Measurements from ENCODE around the gene CCNQ.
A peak's percentile ranks its signal among the peaks of the same experiment; 100 is the strongest.

DNA sequence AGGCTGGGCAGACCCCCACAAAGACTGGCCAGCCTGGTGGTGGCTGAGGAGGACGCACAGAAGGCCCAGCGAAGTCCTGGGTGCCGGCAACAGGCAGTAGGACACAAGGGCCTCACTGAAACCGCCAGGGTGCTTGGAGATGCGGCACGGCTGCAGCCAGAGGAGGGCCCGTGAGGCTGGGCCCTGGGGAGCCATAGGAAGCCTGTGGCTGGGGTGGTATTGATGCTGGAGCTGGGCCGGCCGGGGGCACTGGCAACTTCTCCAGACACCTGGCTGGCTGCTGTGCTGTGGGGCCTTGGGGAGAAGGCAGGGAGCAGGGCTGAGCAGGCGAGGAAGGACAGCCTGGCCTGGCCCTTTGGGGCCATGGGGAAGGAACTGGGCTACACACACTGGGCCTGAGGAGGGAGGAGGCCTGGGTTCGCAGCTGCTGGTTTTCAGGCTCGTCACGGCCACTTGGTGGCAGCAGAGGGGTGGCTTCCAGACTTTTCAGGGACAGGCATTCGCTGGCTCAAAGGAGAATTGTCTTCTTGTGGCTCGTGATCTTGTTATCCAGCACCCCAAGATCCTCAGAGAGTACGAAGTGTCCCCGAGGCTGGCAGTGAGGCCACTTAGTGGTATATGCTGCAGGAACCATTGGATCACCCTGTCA lies 44.3 kb downstream of the CCNQ start:
- TF ChIP-seq, protein P1, sequence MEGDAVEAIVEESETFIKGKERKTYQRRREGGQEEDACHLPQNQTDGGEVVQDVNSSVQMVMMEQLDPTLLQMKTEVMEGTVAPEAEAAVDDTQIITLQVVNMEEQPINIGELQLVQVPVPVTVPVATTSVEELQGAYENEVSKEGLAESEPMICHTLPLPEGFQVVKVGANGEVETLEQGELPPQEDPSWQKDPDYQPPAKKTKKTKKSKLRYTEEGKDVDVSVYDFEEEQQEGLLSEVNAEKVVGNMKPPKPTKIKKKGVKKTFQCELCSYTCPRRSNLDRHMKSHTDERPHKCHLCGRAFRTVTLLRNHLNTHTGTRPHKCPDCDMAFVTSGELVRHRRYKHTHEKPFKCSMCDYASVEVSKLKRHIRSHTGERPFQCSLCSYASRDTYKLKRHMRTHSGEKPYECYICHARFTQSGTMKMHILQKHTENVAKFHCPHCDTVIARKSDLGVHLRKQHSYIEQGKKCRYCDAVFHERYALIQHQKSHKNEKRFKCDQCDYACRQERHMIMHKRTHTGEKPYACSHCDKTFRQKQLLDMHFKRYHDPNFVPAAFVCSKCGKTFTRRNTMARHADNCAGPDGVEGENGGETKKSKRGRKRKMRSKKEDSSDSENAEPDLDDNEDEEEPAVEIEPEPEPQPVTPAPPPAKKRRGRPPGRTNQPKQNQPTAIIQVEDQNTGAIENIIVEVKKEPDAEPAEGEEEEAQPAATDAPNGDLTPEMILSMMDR (IDR thresholded peaks at IDR 0.05): peak in 2 of 3 experiments; percentile 39 to 56
- TF ChIP-seq POLR2A (IDR thresholded peaks at IDR 0.05): no peak

Measured in testis (tissue), 2 donors.